HepG2 (cell line): Measurements from ENCODE around the gene RETREG2. TPM values are rescaled to one million over a fixed set of nuclear protein-coding genes. Genes with fewer than 3 reads are reported as not detected.
A peak's percentile ranks its signal among the peaks of the same experiment; 100 is the strongest.

Experiments used
- ATAC-seq: fragments of 200-7000 bp; cut with Tn5 transposase; 3 replicates; pipeline ENCODE4 v1.9.1; 2020; ENCODE audit warnings: mild to moderate bottlenecking, moderate library complexity
- BruUV-seq: library from RNA; stranded (reverse); fragments of 400-500 nt; replicated peaks from 2 replicates; lab custom pipeline; 2021; lab: Mats Ljungman, UMichigan
- CTCF ChIA-PET: fragments of 300-600 bp; formaldehyde crosslinking; extraction: SDS; loops from one replicate; lab custom pipeline; 2021; ENCODE audit warnings: low total read pairs, inconsistent platforms, low intra/inter-chr PET ratio; lab: Yijun Ruan, JAX
- POLR2A ChIA-PET: fragments of 350-600 bp; sonication (Branson Sonifier 250); formaldehyde crosslinking; loops from one replicate; lab custom pipeline; 2020; ENCODE audit warnings: antibody characterized with exemption, inconsistent platforms; lab: Yijun Ruan, JAX
- DNase-seq: peaks from one replicate; pipeline ENCODE4 v3.0.0-alpha.2; 2015; ENCODE audit warnings: low spot score
- FAIRE-seq: peaks from 3 replicates; lab custom pipeline; 2011; peaks lifted over from hg19 to GRCh38; lab: Jason Lieb, UNC
- H2AFZ ChIP-seq: one replicate; pipeline ENCODE4 v1.6.1; 2011; ENCODE audit warnings: low read length, inconsistent platforms
- H3K27ac ChIP-seq: fragments of 300-600 bp; 3 replicates; pipeline ENCODE4 v1.8.0; 2011; ENCODE audit warnings: mixed run types, mild to moderate bottlenecking, mixed read lengths, low read length, inconsistent platforms; ENCODE audit not compliant: insufficient read depth; ENCODE audit errors: extremely low read length
- H3K27me3 ChIP-seq, 2 experiments: fragments of 200-600 bp in 1 of 2; 2 replicates in 1 of 2; 3 replicates in 1 of 2; pipeline versions ENCODE4 v1.6.0 to v1.8.0; 2011; ENCODE audit warnings: low read length in 2 of 2, mild to moderate bottlenecking in 2 of 2, moderate library complexity in 2 of 2, inconsistent platforms in 1 of 2; ENCODE audit not compliant: insufficient read depth in 2 of 2, control insufficient read depth in 1 of 2
- H3K36me3 ChIP-seq, 2 experiments: fragments of 200-600 bp in 1 of 2; replicated peaks in 1 of 2; 2 replicates in 1 of 2; 3 replicates in 1 of 2; pipeline versions ENCODE4 v1.5.1 to v1.8.0; 2011; ENCODE audit warnings: low read length in 2 of 2, inconsistent platforms in 1 of 2; ENCODE audit not compliant: insufficient read depth in 2 of 2, control insufficient read depth in 1 of 2
- H3K4me1 ChIP-seq: 2 replicates; pipeline ENCODE4 v1.5.1; 2012; ENCODE audit warnings: low read length, inconsistent platforms; ENCODE audit not compliant: insufficient read depth
- H3K4me2 ChIP-seq: 2 replicates; pipeline ENCODE4 v1.6.0; 2011; ENCODE audit warnings: low read depth, low read length, inconsistent platforms
- H3K4me3 ChIP-seq, 3 experiments: fragments of 200-600 bp in 1 of 3; sonication (generic), shearing (Covaris generic) in 1 of 3; replicated peaks in 1 of 3; 2 replicates each; pipeline ENCODE4 v1.5.1; 2011 to 2016; ENCODE audit warnings: low read length in 3 of 3, inconsistent platforms in 2 of 3, low read depth in 2 of 3, mild to moderate bottlenecking in 2 of 3, control low read depth in 1 of 3, mixed read lengths in 1 of 3; ENCODE audit not compliant: insufficient read depth in 1 of 3
- H3K79me2 ChIP-seq: one replicate; pipeline ENCODE4 v1.6.1; 2011; ENCODE audit warnings: low read length, inconsistent platforms; ENCODE audit not compliant: insufficient read depth
- H3K9ac ChIP-seq: 2 replicates; pipeline ENCODE4 v1.6.0; 2011; ENCODE audit warnings: mild to moderate bottlenecking, low read depth, low read length, inconsistent platforms; ENCODE audit not compliant: insufficient read depth
- H3K9me3 ChIP-seq: 2 replicates; pipeline ENCODE4 v1.5.1; 2012; ENCODE audit warnings: mild to moderate bottlenecking, low read length
- H4K20me1 ChIP-seq: 2 replicates; pipeline ENCODE4 v1.6.0; 2011; ENCODE audit warnings: inconsistent platforms, mild to moderate bottlenecking, low read length, moderate library complexity; ENCODE audit not compliant: insufficient read depth
- CHCHD3 ChIP-seq: sonication (generic); formaldehyde crosslinking; IDR thresholded peaks from 2 replicates; pipeline ENCODE4 v1.8.0; 2022; ENCODE audit warnings: mild to moderate bottlenecking, missing genetic modification reagents, moderate library complexity
- GLI4 ChIP-seq: sonication (generic); formaldehyde crosslinking; IDR thresholded peaks from 2 replicates; pipeline ENCODE4 v1.5.1; 2020; ENCODE audit warnings: missing genetic modification reagents, mild to moderate bottlenecking, moderate library complexity, borderline replicate concordance
- HDAC6 ChIP-seq: fragments of 200-600 bp; sonication (generic); IDR thresholded peaks from 2 replicates; pipeline ENCODE4 v1.7.0; 2017; ENCODE audit warnings: mild to moderate bottlenecking, antibody characterized with exemption, low read length, low read depth
- HMG20A ChIP-seq: IDR thresholded peaks from 2 replicates; pipeline ENCODE4 v1.6.1; 2016; ENCODE audit warnings: borderline replicate concordance
- MTF2 ChIP-seq: sonication (generic); formaldehyde crosslinking; IDR thresholded peaks from 2 replicates; pipeline ENCODE4 v1.5.0; 2020; ENCODE audit warnings: missing genetic modification reagents, borderline replicate concordance
- ONECUT2 ChIP-seq: sonication (generic); formaldehyde crosslinking; IDR thresholded peaks from 2 replicates; pipeline ENCODE4 v1.4.0; 2020; ENCODE audit warnings: missing genetic modification reagents
- PAF1 ChIP-seq: IDR thresholded peaks from 2 replicates; pipeline ENCODE4 v1.6.1; 2016; ENCODE audit warnings: missing genetic modification reagents, missing compliant biosample characterization
- POLR2G ChIP-seq: fragments of 200-400 bp; formaldehyde crosslinking; IDR thresholded peaks from 2 replicates; pipeline ENCODE4 v1.6.1; 2018; ENCODE audit warnings: mild to moderate bottlenecking, low read depth, low read length, moderate library complexity
- PRPF4 ChIP-seq: fragments of 200-400 bp; formaldehyde crosslinking; IDR thresholded peaks from 2 replicates; pipeline ENCODE4 v1.6.1; 2016; ENCODE audit warnings: low read length, low read depth; ENCODE audit not compliant: poor library complexity, severe bottlenecking
- TEAD3 ChIP-seq: optimal IDR thresholded peaks from 2 replicates; pipeline ENCODE3; 2016; ENCODE audit warnings: borderline replicate concordance
- ZBTB2 ChIP-seq: sonication (generic); formaldehyde crosslinking; IDR thresholded peaks from 2 replicates; pipeline ENCODE4 v1.8.0; 2022; ENCODE audit warnings: low read depth, missing genetic modification reagents
- ZKSCAN5 ChIP-seq: sonication (generic); formaldehyde crosslinking; IDR thresholded peaks from 2 replicates; pipeline ENCODE4 v1.5.1; 2020; ENCODE audit warnings: mild to moderate bottlenecking, missing genetic modification reagents
- ZNF124 ChIP-seq: sonication (generic); formaldehyde crosslinking; IDR thresholded peaks from 2 replicates; pipeline ENCODE4 v1.4.0; 2020; ENCODE audit warnings: missing genetic modification reagents
- ZNF724P ChIP-seq: sonication (generic); formaldehyde crosslinking; IDR thresholded peaks from 2 replicates; pipeline ENCODE4 v1.8.0; 2022; ENCODE audit warnings: missing genetic modification reagents, borderline replicate concordance
- ZNF83 ChIP-seq: sonication (generic); formaldehyde crosslinking; IDR thresholded peaks from 2 replicates; pipeline ENCODE4 v1.4.0; 2020; ENCODE audit warnings: missing genetic modification reagents, mild to moderate bottlenecking, borderline replicate concordance
- WGBS: methylation state at CpG from one replicate; pipeline ENCODE4 v1.1.6; 2017; ENCODE audit warnings: low lambda C conversion rate; 5-methylcytosine and 5-hydroxymethylcytosine counted together
- in situ Hi-C: cut with HindIII; loops from 2 replicates; pipeline ENCODE4 v1.10.0; 2017; ENCODE audit warnings: low pct_unique_long_range_greater_than_20kb; ENCODE audit not compliant: extremely low pct_ligation_motif_present
- intact Hi-C: fragments of 100-400 bp; cut with micrococcal nuclease; formaldehyde crosslinking; loops from one replicate; pipeline ENCODE4 v1.10.0; 2022; ENCODE audit not compliant: unreplicated experiment
- polyA plus RNA-seq, 8 experiments: library from polyadenylated mRNA; depleted of rRNA in 3 of 8; stranded (reverse) in 7 of 8; unstranded in 1 of 8; fragments of >200 nt; fragmentation: Illumina TruSeq in 4 of 8; extraction: Trizol in 4 of 8; gene quantifications; 2 replicates each; pipeline versions ENCODE4 v1.2.1 to v1.2.3, GENCODE V29; 2011 to 2016; ENCODE audit warnings: low read depth in 4 of 8, missing spikeins in 1 of 8, mixed read lengths in 1 of 8; ENCODE audit not compliant: insufficient read depth in 1 of 8
- total RNA-seq, 5 experiments: library from RNA; depleted of rRNA; stranded (reverse); fragments of >200 nt; fragmentation: Illumina TruSeq; extraction: Trizol; gene quantifications; 2 replicates each; pipeline ENCODE4 v1.2.3, GENCODE V29; 2016; ENCODE audit warnings: low read depth in 1 of 5
- TF ChIP-seq, protein P1 (sequence below): sonication (generic); formaldehyde crosslinking; IDR thresholded peaks from 2 replicates; pipeline ENCODE4 v1.5.1; 2020; ENCODE audit warnings: missing genetic modification reagents, mild to moderate bottlenecking, borderline replicate concordance
- TF ChIP-seq, protein P2 (sequence below): sonication (generic); formaldehyde crosslinking; IDR thresholded peaks from 2 replicates; pipeline ENCODE4 v1.5.0; 2020; ENCODE audit warnings: missing genetic modification reagents
- TF ChIP-seq, protein P3 (sequence below): sonication (generic); formaldehyde crosslinking; conservative IDR thresholded peaks from 2 replicates; pipeline ENCODE4 v1.4.0; 2020; ENCODE audit warnings: missing genetic modification reagents
- TF ChIP-seq, protein P4 (sequence below): sonication (generic); formaldehyde crosslinking; IDR thresholded peaks from 2 replicates; pipeline ENCODE4 v1.4.0; 2020; ENCODE audit warnings: mild to moderate bottlenecking, missing genetic modification reagents

Gene RETREG2
- total and polyA plus RNA-seq, 2 of the 13 experiments (the other 11 are each of a cell fraction or from before 2014, with no cell fraction given) = 86.0 to 134 TPM

DNA sequence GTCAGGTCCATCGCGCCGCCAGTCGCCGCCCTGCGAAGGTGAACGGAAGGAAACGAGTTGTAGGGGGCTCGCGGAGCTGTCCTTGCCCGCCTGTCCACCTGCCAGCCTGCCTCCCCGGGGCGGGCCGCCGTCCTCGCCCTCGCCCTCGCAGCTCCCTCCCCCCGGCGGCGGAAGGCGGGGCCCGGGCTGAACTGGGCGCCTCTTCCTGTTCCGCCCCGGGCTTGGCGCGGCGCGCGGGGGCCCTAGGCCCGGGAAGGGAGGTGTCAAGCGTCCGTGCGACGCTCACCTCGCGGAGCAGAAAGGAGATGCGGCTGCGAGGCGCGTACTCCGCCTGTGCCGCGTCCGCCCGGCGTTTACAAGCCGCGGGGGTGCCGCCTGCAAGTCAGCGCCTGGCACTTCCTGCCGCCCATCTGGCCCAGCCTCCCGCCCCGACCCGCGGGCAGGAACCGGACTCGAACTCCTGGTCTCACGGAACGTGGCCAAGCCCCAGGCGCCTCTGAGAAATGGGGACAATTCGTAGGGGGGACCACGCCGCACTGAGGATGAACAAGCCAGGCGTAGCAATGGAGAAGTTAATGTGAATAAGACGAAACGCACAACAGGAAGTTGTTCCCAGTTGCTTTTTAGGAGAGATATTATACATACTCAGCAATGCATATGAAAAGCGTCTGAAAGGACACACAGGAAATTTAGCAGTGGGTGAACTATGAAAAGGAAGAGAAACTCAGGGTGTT, 1.1 kb upstream of the RETREG2 start, which contains the start of gene CNPPD1:
Gene CNPPD1 (minus strand): TSS at position 108 of the 734 bp plus-strand sequence. CDS start 97 bp downstream, at position 11.
- ChIA-PET POLR2A (interaction anchor here (0.7 to 10.4 kb wide), 31 partner anchors 8 to 518 kb away, joined by 3 to 227 read pairs (median 11); partner anchors contain the start of genes ABCB6, ANKZF1, ATG9A and BCS1L), CTCF (no interaction called here)
- H3K9ac ChIP-seq = peak within 1 kb of the TSS; percentile 82
- H3K4me2 ChIP-seq = peak within 1 kb of the TSS; percentile 100
- under 1% methylated on average over 42 of the region's 69 CpGs for WGBS
- peaks cover 26% of the 10 kb centered on the region for H3K79me2 ChIP-seq
- H3K4me3 ChIP-seq = peak within 1 kb of the TSS; percentile 62 to 79 (median 72)
- DNase-seq (peak; percentile 82), ATAC-seq (peak; percentile 87), FAIRE-seq (peak; percentile 40)
- no peaks in the 10 kb centered on the region; a peak in 1 of 5 replicates for H3K27me3 ChIP-seq
- intact Hi-C loops = loop anchor here (1.0 to 2.0 kb wide), 4 partner anchors 17 to 122 kb away; partner anchors contain the start of genes ABCB6 and NHEJ1
- TSS peak; percentile 28 for BruUV-seq
- peaks cover 37% of the 10 kb centered on the region for H3K4me1 ChIP-seq
- H3K27ac ChIP-seq = peak within 1 kb of the TSS; percentile 90
- H2AFZ ChIP-seq = no peak within 1 kb of the TSS
- H3K9me3 ChIP-seq = no peaks in the 10 kb centered on the region
- in situ Hi-C loops = no loop called here
- H3K36me3 ChIP-seq = peaks cover 29 to 49% of the 10 kb centered on the region in 2 experiments
- no peaks in the 10 kb centered on the region for H4K20me1 ChIP-seq
- TF ChIP-seq, protein P1, sequence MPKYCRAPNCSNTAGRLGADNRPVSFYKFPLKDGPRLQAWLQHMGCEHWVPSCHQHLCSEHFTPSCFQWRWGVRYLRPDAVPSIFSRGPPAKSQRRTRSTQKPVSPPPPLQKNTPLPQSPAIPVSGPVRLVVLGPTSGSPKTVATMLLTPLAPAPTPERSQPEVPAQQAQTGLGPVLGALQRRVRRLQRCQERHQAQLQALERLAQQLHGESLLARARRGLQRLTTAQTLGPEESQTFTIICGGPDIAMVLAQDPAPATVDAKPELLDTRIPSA (CRISPR knock-in tag) = peak; percentile 98
- TF ChIP-seq ZNF724P (CRISPR knock-in tag) = no peak
- TF ChIP-seq, protein P2, sequence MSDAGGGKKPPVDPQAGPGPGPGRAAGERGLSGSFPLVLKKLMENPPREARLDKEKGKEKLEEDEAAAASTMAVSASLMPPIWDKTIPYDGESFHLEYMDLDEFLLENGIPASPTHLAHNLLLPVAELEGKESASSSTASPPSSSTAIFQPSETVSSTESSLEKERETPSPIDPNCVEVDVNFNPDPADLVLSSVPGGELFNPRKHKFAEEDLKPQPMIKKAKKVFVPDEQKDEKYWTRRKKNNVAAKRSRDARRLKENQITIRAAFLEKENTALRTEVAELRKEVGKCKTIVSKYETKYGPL (CRISPR knock-in tag) = peak; percentile 80; the same call in 1 of the 2 replicates
- no peak; the same call in 1 of the 2 replicates for TF ChIP-seq HMG20A (CRISPR knock-in tag)
- no peak for TF ChIP-seq PAF1 (CRISPR knock-in tag)
- no peak for TF ChIP-seq PRPF4
- TF ChIP-seq ONECUT2 (CRISPR knock-in tag) = peak; percentile 53; the same call in 1 of the 2 replicates
- peak; percentile 99 for TF ChIP-seq ZBTB2
- TF ChIP-seq ZNF83 (CRISPR knock-in tag) = peak; percentile 74; the same call in 1 of the 2 replicates
- TF ChIP-seq, protein P3, sequence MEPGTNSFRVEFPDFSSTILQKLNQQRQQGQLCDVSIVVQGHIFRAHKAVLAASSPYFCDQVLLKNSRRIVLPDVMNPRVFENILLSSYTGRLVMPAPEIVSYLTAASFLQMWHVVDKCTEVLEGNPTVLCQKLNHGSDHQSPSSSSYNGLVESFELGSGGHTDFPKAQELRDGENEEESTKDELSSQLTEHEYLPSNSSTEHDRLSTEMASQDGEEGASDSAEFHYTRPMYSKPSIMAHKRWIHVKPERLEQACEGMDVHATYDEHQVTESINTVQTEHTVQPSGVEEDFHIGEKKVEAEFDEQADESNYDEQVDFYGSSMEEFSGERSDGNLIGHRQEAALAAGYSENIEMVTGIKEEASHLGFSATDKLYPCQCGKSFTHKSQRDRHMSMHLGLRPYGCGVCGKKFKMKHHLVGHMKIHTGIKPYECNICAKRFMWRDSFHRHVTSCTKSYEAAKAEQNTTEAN (CRISPR knock-in tag) = peak; percentile 96
- TF ChIP-seq TEAD3 (CRISPR knock-in tag) = peak; percentile 83
- no peak; the same call in 1 of the 2 replicates for TF ChIP-seq GLI4 (CRISPR knock-in tag)
- peak; percentile 60; the same call in 1 of the 2 replicates for TF ChIP-seq MTF2 (CRISPR knock-in tag)
- no peak; the same call in 1 of the 2 replicates for TF ChIP-seq ZNF124
- no peak for TF ChIP-seq HDAC6
- TF ChIP-seq POLR2G = peak; percentile 85
- TF ChIP-seq CHCHD3 = peak; percentile 82
- TF ChIP-seq ZKSCAN5 (CRISPR knock-in tag) = no peak
- TF ChIP-seq, protein P4, sequence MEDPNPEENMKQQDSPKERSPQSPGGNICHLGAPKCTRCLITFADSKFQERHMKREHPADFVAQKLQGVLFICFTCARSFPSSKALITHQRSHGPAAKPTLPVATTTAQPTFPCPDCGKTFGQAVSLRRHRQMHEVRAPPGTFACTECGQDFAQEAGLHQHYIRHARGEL (CRISPR knock-in tag) = peak; percentile 70; the same call in 1 of the 2 replicates
